Mesothelial cell of epicardium (in vitro differentiated cells): ENCODE measurements around the gene OTULIN. TPM values are rescaled to one million over a fixed set of nuclear protein-coding genes. Genes with fewer than 3 reads are reported as not detected.

Source experiments
- DNase-seq, 2 experiments: peaks; one replicate each; pipeline ENCODE4 v3.0.0; 2021; ENCODE audit warnings: low spot score in 2 of 2; ENCODE audit not compliant: unreplicated experiment in 2 of 2
- H3K27ac Mint-ChIP-seq: 2 replicates; pipeline ENCODE4 v1.8.0; 2021; ENCODE audit warnings: mixed read lengths
- H3K27me3 Mint-ChIP-seq: 2 replicates; pipeline ENCODE4 v1.8.0; 2021; ENCODE audit warnings: low read depth, mixed read lengths
- H3K36me3 Mint-ChIP-seq: 2 replicates; pipeline ENCODE4 v1.8.0; 2021; ENCODE audit warnings: mixed read lengths
- H3K4me1 Mint-ChIP-seq: 2 replicates; pipeline ENCODE4 v1.8.0; 2021; ENCODE audit warnings: mixed read lengths
- H3K4me3 Mint-ChIP-seq: 2 replicates; pipeline ENCODE4 v1.8.0; 2021; ENCODE audit warnings: mild to moderate bottlenecking, moderate library complexity, mixed read lengths
- H3K9me3 Mint-ChIP-seq: 2 replicates; pipeline ENCODE4 v1.8.0; 2021; ENCODE audit warnings: mixed read lengths
- total RNA-seq: library from RNA; stranded (reverse); gene quantifications from 3 replicates; pipeline ENCODE4 v1.2.1, GENCODE V29; 2021
- TF ChIP-seq, protein P1 (sequence below): fragments of 200-600 bp; sonication (generic); IDR thresholded peaks from one replicate; pipeline ENCODE4 v1.5.0; 2021; ENCODE audit warnings: antibody characterized with exemption; ENCODE audit not compliant: unreplicated experiment

Gene OTULIN
- total RNA-seq, 1 donor from 2014 or later, result 27.4 TPM

DNA sequence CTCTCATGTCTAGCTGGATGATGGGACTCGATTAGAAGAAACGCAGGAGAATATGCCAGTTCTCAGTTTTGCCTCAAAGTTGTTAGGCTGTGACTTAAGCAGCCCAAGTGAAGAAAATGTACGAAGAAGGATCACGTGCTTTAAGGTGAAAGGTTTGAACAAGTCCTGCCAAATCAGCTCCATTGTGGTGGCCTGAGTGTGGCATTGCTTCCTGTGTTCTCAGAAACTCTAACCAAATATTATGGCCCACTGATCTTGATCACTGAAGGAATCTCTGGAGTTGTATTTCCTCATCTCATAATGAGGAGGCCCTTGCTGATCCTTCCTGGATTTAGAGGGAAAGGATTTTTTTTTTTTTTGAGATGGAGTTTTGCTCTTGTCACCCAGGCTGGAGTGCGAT, 44.0 kb downstream of the OTULIN start:
- TF ChIP-seq, protein P1, sequence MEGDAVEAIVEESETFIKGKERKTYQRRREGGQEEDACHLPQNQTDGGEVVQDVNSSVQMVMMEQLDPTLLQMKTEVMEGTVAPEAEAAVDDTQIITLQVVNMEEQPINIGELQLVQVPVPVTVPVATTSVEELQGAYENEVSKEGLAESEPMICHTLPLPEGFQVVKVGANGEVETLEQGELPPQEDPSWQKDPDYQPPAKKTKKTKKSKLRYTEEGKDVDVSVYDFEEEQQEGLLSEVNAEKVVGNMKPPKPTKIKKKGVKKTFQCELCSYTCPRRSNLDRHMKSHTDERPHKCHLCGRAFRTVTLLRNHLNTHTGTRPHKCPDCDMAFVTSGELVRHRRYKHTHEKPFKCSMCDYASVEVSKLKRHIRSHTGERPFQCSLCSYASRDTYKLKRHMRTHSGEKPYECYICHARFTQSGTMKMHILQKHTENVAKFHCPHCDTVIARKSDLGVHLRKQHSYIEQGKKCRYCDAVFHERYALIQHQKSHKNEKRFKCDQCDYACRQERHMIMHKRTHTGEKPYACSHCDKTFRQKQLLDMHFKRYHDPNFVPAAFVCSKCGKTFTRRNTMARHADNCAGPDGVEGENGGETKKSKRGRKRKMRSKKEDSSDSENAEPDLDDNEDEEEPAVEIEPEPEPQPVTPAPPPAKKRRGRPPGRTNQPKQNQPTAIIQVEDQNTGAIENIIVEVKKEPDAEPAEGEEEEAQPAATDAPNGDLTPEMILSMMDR, result no peak
- Mint-ChIP-seq H3K36me3 (peaks cover 51% of the 10 kb centered on the region), H3K4me1 (peaks cover 2% of the 10 kb centered on the region), H3K4me3 (no peak overlapping the region), H3K9me3 (no peaks in the 10 kb centered on the region), H3K27me3 (no peaks in the 10 kb centered on the region), H3K27ac (no peak overlapping the region)
- no peak for DNase-seq

DNA sequence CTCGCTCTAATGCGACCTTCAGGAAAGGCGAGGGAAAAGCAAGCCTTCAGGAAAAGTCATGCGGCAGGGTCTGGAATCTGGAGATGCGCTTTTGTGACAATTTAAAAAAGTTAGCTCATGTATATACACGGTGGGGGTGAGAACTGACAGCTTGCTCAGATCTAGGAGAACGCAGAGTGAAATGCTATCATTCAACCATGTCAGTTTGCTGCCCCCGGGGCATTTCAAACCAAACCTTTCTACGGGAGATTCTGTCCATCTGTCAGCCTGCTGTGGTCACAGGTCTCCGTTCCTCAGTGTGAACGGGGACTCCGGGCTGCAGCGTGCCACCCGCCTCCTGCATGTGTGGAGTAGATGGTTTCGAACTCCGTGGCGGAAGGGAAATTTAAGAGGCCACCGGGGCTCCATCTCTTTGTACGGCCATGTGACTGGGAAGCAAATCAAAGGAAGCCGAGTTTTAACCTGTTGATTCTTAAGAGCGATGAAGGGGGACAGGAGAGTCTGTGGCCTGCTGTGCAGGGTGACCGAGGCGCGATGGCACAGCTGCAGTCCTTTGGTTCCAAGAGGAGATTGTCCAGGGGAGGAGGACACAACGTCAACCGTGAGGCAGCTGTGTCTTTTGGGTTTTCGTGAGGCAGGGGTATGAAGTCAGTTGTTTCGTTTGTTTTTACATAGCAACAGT, 45.9 kb downstream of the OTULIN start:
- Mint-ChIP-seq H3K4me3 (no peak overlapping the region), H3K4me1 (peaks cover 2% of the 10 kb centered on the region), H3K27ac (no peak overlapping the region), H3K9me3 (no peaks in the 10 kb centered on the region), H3K36me3 (peaks cover 52% of the 10 kb centered on the region), H3K27me3 (no peaks in the 10 kb centered on the region)
- no peak for DNase-seq
- TF ChIP-seq, protein P1, result no peak

DNA sequence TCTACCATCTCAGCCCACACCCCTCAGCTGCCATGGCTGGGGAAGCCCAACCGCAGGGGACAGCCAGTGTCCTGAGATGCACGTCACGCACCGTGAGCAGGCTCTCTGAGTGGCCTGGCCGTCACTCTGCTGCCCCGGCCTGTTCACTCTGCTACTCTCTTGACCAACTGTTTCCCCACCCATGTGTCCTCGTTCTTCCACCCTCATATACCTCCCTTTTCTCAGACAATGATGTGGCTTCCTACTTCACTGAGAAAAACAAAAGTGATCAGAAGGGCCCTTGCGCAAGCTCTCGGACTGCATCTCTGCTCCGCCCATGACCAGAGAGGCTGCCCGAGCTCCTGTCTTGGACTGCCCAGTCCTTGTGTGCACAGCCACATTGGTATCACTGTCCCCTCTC, 47.6 kb downstream of the OTULIN start:
- no peaks in the 10 kb centered on the region for H3K27me3 Mint-ChIP-seq
- H3K9me3 Mint-ChIP-seq, result no peaks in the 10 kb centered on the region
- peaks cover 60% of the 10 kb centered on the region for H3K36me3 Mint-ChIP-seq
- DNase-seq, result no peak
- no peaks in the 10 kb centered on the region for H3K4me1 Mint-ChIP-seq
- no peak overlapping the region for H3K27ac Mint-ChIP-seq
- TF ChIP-seq, protein P1, result no peak
- H3K4me3 Mint-ChIP-seq, result no peak overlapping the region

DNA sequence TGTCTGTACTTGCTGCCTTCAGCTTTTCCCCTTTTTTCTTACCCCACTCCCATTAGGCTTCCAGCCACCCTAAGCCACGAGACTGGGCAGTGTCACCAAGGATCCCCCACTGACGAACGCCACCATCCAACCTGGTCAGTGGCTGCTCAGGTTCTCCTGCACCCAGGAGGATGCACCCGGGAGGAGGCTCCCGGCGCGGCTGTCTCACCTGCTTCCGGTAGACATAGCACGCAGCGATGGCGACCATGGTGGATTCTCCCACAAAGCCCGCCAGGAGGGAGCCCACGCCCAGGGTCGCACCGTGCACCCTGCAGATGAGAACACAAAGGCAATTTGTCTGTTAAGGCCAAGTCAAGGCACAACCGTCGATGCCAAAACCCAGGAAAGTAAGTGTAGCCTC, 48.1 kb downstream of the OTULIN start:
- Mint-ChIP-seq H3K4me3 (no peak overlapping the region), H3K4me1 (no peaks in the 10 kb centered on the region), H3K9me3 (no peaks in the 10 kb centered on the region), H3K27ac (no peak overlapping the region), H3K27me3 (no peaks in the 10 kb centered on the region), H3K36me3 (peaks cover 62% of the 10 kb centered on the region)
- no peak for DNase-seq
- TF ChIP-seq, protein P1, result no peak

DNA sequence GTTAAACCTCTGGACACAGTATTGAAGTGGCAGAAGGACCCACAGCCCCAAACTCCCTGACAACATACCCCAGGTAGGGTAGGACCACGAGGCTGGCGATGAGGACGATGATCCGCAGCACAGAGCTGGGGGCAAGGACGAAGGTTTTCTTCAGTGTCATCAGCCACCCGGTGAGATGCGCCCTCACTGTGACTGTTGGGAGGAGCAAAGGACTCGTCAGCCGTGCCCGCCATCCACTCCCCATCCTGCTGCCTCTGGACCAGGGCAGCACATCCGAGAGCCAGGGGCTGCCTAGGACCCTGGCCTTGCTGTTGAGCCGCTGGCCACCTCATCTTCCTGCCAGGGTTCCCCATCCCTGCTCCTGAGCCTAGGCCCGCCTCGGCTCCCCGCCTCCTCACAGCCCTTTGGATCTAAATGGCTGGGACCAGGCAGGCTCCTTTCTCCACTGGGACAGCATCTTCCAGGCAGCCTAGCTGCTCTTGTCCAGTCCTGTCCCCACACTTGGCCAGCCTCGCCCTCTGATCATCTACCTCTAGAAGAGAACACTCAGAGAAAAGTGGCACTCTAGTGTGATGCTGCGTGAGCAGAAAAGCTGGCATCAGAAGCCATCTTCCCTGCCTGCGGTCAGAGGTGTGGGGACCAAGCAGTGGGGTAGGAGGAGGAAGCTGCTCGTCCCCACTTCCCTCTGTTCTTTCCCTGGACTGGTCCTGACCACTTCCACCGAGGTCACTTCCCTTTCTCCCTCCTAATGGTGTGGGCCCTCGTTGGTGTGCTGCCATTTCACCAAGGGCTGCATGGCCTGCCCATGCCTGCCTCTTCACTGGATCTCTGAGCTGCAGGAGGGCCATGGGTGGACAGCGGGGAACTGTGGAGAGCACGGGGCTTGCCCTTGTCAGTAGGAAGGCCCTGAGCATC, 49.2 kb downstream of the OTULIN start:
- Mint-ChIP-seq H3K4me1 (no peaks in the 10 kb centered on the region), H3K27ac (no peak overlapping the region), H3K27me3 (no peaks in the 10 kb centered on the region), H3K9me3 (peaks cover 6% of the 10 kb centered on the region), H3K36me3 (peaks cover 69% of the 10 kb centered on the region), H3K4me3 (no peak overlapping the region)
- DNase-seq, result no peak
- TF ChIP-seq, protein P1, result no peak
